Neuron (in vitro differentiated cells): ENCODE measurements around the gene RLIM.

Experiments
- H2AFZ ChIP-seq: one replicate; pipeline ENCODE4 v1.6.1; 2013; ENCODE audit warnings: low read depth, mild to moderate bottlenecking, inconsistent platforms, low read length, moderate library complexity
- H3K27me3 ChIP-seq: one replicate; pipeline ENCODE4 v1.6.1; 2013; ENCODE audit warnings: low read length; ENCODE audit not compliant: insufficient read depth
- H3K36me3 ChIP-seq: one replicate; pipeline ENCODE4 v1.6.1; 2013; ENCODE audit warnings: low read length; ENCODE audit not compliant: insufficient read depth
- H3K4me1 ChIP-seq: one replicate; pipeline ENCODE4 v1.6.1; 2013; ENCODE audit warnings: low read length; ENCODE audit not compliant: insufficient read depth
- H3K4me3 ChIP-seq: 2 replicates; pipeline ENCODE4 v1.5.1; 2013; ENCODE audit warnings: mild to moderate bottlenecking, low read length, moderate library complexity
- H3K9me3 ChIP-seq: one replicate; pipeline ENCODE4 v1.6.1; 2013; ENCODE audit warnings: low read length

The RLIM gene

DNA sequence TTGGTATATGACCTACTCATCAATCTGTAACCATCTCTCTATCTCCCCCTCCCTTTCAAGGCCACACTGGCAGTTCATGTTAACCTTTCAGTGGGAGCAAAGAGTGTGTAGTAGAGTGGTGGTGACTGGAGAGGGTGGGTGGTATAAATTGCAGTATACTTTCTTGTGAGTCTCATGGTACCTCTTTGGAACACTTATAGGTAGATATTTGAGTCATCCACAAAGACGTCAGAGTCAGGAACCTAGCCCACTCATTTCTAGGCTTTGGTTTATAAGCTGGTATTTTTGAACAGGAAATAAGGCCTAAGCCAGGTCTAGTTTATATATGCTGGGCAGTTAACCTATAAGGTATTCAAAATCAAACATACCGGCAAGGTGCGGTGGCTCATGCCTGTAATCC is 36.3 kb downstream of the RLIM start:
- no peak overlapping the region for H3K4me3 ChIP-seq
- H3K4me1 ChIP-seq: no peaks in the 10 kb centered on the region
- H2AFZ ChIP-seq: no peak overlapping the region
- no peaks in the 10 kb centered on the region for H3K27me3 ChIP-seq
- H3K36me3 ChIP-seq: no peaks in the 10 kb centered on the region
- H3K9me3 ChIP-seq: no peaks in the 10 kb centered on the region

DNA sequence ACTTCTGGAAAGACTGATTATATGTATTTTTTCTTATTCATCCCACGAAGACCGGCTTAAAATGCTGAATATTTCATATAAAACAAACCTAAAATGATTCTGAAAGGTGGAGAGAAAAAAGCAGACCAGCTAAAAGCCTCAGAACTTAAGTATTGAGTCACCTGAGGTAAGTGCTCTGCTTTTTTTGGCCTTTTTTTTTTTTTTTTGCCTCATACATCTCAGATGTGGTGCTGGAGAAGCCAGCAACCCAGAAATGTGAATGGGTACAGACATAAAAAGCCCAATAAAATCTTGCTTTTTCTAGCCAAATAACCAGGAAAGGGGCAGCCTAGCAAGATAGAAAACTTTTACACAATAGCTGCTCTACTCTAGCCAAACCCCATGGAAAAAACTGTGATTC is 57.0 kb downstream of the RLIM start:
- Histone ChIP-seq H3K36me3 (no peaks in the 10 kb centered on the region), H3K9me3 (no peaks in the 10 kb centered on the region), H3K4me3 (no peak overlapping the region), H2AFZ (no peak overlapping the region), H3K4me1 (no peaks in the 10 kb centered on the region), H3K27me3 (no peaks in the 10 kb centered on the region)

DNA sequence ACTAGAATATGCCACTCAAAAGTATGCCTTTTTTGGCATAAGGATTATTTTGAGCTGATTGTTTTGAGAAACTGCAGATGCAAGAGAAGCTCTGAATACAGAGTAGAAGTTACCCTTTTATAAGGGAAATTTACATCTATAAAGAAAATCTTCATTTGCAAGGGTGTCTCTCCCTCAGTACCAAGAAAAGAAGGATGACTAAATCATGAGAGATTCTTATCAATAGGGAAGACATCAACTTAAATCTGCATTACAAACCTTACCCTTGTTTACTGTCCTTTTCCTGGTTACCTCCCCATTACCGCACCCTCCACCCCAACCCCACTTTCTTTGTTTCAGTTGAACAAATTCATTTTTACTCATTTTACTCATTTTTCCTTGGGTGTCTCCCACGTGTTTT is 62.5 kb downstream of the RLIM start:
- Histone ChIP-seq H3K4me3 (no peak overlapping the region), H3K4me1 (no peaks in the 10 kb centered on the region), H3K36me3 (no peaks in the 10 kb centered on the region), H2AFZ (no peak overlapping the region), H3K27me3 (no peaks in the 10 kb centered on the region), H3K9me3 (no peaks in the 10 kb centered on the region)

GRCh38 chrX:74550295-74550802 is 64.1 kb downstream of the RLIM start:
- Histone ChIP-seq H3K9me3 (no peaks in the 10 kb centered on the region), H3K36me3 (no peaks in the 10 kb centered on the region), H3K4me1 (no peaks in the 10 kb centered on the region), H2AFZ (no peak overlapping the region), H3K4me3 (no peak overlapping the region), H3K27me3 (no peaks in the 10 kb centered on the region)

DNA sequence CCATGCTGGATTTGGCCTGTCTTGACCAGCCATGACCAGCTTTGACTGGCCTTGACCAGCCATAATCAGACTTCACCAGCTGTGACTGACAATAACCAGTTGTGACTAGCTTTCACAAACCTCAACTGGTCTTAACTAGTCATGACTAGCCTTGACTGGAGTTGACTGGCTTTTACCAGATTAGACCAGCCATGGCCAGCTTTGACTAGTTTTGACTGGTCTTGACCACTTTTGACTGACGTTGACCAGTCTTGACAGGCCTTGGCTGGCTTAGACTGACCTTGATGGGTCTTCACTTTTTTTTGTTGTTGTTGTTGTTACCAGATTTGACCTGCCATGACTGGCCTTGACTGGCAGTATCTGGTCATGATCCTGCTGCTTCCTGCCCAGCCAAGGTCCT is 67.4 kb downstream of the RLIM start:
- Histone ChIP-seq H3K27me3 (no peaks in the 10 kb centered on the region), H3K9me3 (no peaks in the 10 kb centered on the region), H3K36me3 (no peaks in the 10 kb centered on the region), H3K4me3 (no peak overlapping the region), H2AFZ (no peak overlapping the region), H3K4me1 (no peaks in the 10 kb centered on the region)

DNA sequence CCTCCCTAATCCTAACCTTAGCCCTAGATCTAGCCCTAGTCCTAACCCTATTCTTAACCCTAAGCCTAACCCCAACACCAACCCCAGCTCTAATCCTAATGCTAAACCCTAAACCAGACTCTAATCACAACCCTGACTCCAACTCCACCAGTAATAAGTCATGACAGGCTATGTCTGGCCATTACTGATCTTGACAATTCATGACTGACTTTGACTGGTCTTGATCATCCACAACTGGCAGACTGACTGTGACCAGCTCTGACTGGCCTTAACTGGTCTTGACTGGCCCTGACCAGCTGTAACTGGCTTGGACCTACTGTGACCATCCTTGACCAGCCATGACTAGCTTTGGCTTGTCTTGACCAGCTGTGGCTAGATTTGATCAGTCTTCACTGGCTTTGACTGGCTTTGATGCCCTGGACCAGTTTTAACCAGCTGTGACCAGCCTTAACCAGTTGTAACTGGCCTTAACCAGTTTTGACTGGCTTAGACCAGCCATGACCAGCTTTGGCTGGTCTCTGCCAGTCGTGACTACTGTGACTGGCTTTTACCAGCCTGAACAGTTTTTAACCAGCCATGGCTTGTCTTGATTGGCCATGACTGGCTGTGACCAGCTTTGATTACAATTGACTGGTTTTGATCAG is 68.4 kb downstream of the RLIM start:
- no peak overlapping the region for H3K4me3 ChIP-seq
- H2AFZ ChIP-seq: no peak overlapping the region
- H3K27me3 ChIP-seq: no peaks in the 10 kb centered on the region
- H3K36me3 ChIP-seq: no peaks in the 10 kb centered on the region
- H3K4me1 ChIP-seq: no peaks in the 10 kb centered on the region
- H3K9me3 ChIP-seq: no peaks in the 10 kb centered on the region

GRCh38 chrX:74540635-74541249 is 73.7 kb downstream of the RLIM start:
- H3K27me3 ChIP-seq: no peaks in the 10 kb centered on the region
- no peaks in the 10 kb centered on the region for H3K9me3 ChIP-seq
- no peaks in the 10 kb centered on the region for H3K4me1 ChIP-seq
- H3K4me3 ChIP-seq: no peak overlapping the region
- no peak overlapping the region for H2AFZ ChIP-seq
- H3K36me3 ChIP-seq: no peaks in the 10 kb centered on the region

GRCh38 chrX:74536832-74537371 is 77.5 kb downstream of the RLIM start:
- no peak overlapping the region for H2AFZ ChIP-seq
- no peak overlapping the region for H3K4me3 ChIP-seq
- H3K27me3 ChIP-seq: no peaks in the 10 kb centered on the region
- no peaks in the 10 kb centered on the region for H3K4me1 ChIP-seq
- no peaks in the 10 kb centered on the region for H3K9me3 ChIP-seq
- no peaks in the 10 kb centered on the region for H3K36me3 ChIP-seq

- H2AFZ ChIP-seq: no peak overlapping the region
- no peaks in the 10 kb centered on the region for H3K36me3 ChIP-seq
- no peak overlapping the region for H3K4me3 ChIP-seq
These were observed 78.1 kb downstream of the RLIM start for GRCh38 chrX:74536152-74536831.

GRCh38 chrX:74535408-74536151 is 78.8 kb downstream of the RLIM start:
- Histone ChIP-seq H3K36me3 (no peaks in the 10 kb centered on the region), H3K9me3 (no peaks in the 10 kb centered on the region), H3K4me1 (no peaks in the 10 kb centered on the region), H3K27me3 (no peaks in the 10 kb centered on the region), H2AFZ (no peak overlapping the region), H3K4me3 (no peak overlapping the region)

More at GRCh38 chrX:74536152-74536831, 78.1 kb downstream of the RLIM start:
- Histone ChIP-seq H3K27me3 (no peaks in the 10 kb centered on the region), H3K9me3 (no peaks in the 10 kb centered on the region), H3K4me1 (no peaks in the 10 kb centered on the region)
